Testis (tissue), 3 donors: ENCODE measurements around the gene RAD23A. TPM values are rescaled to one million over a fixed set of nuclear protein-coding genes. Genes with fewer than 3 reads are reported as not detected.

Experiments used
- DNase-seq: peaks from one replicate; pipeline ENCODE4 v3.0.0-alpha.2; 2019
- H3K27ac ChIP-seq, 2 donors: fragments of 200-600 bp; sonication (generic); one replicate each; pipeline ENCODE4 v1.5.1; 2019
- H3K27me3 ChIP-seq: fragments of 200-600 bp; sonication (generic); one replicate; pipeline ENCODE4 v1.5.1; 2019
- H3K36me3 ChIP-seq: fragments of 200-600 bp; sonication (generic); one replicate; pipeline ENCODE4 v1.5.1; 2017; ENCODE audit warnings: low read depth; ENCODE audit errors: missing control alignments
- H3K4me1 ChIP-seq: fragments of 200-600 bp; sonication (generic); one replicate; pipeline ENCODE4 v1.5.1; 2019
- H3K4me3 ChIP-seq, 2 donors: fragments of 200-600 bp; sonication (generic); one replicate each; pipeline ENCODE4 v1.5.1; 2017 to 2019
- H3K9me3 ChIP-seq: fragments of 200-600 bp; sonication (generic); one replicate; pipeline ENCODE4 v1.5.1; 2017
- CTCF ChIP-seq, 3 experiments: fragments of 450-650 bp in 2 of 3; fragments of 200-600 bp in 1 of 3; sonication (generic) in 1 of 3; IDR thresholded peaks; one replicate each; pipeline ENCODE4 v1.5.1; 2016 to 2019; ENCODE audit warnings: antibody characterized with exemption in 3 of 3, mild to moderate bottlenecking in 2 of 3, moderate library complexity in 1 of 3
- POLR2A ChIP-seq: fragments of 450-650 bp; IDR thresholded peaks from one replicate; pipeline ENCODE4 v1.6.1; 2017; ENCODE audit warnings: antibody characterized with exemption, mild to moderate bottlenecking, moderate library complexity
- WGBS, 2 donors: methylation state at CpG; one replicate each; pipeline ENCODE4 v1.1.5; 2018; 5-methylcytosine and 5-hydroxymethylcytosine counted together
- intact Hi-C: fragments of 100-400 bp; cut with DNase I; formaldehyde crosslinking; loops from one replicate; pipeline ENCODE4 v1.15.1; 2023; ENCODE audit warnings: low total_unique reads
- polyA plus RNA-seq: library from polyadenylated mRNA; stranded (reverse); fragments of 350-450 nt; fragmentation: Illumina TruSeq; extraction: RNeasy Lipid Tissue Mini Kit (QIAGEN cat#74804); gene quantifications from one replicate; pipeline ENCODE4 v1.2.3, GENCODE V29; 2014; ENCODE audit warnings: low read depth, low replicate concordance; ENCODE audit not compliant: insufficient read depth
- total RNA-seq, 2 donors: library from RNA; depleted of rRNA; stranded (reverse); fragments of >200 nt; gene quantifications; one replicate each; pipeline ENCODE4 v1.2.3, GENCODE V29; 2016

The RAD23A gene
- total and polyA plus RNA-seq, 3 donors from 2014 or later = 114 to 174 (median 136) TPM

GRCh38 chr19:12990431-12990830, 44.8 kb downstream of the RAD23A start:
- H3K27ac ChIP-seq = no peak overlapping the region
- intact Hi-C loops = no loop called here
- H3K4me1 ChIP-seq = peaks cover 5% of the 10 kb centered on the region
- no peaks in the 10 kb centered on the region for H3K9me3 ChIP-seq
- 49 to 52% methylated on average over 22 of the region's 22 CpGs for WGBS, 2 donors
- no peak overlapping the region for H3K4me3 ChIP-seq
- no peak for DNase-seq
- TF ChIP-seq POLR2A (no peak), CTCF (IDR thresholded peaks at IDR 0.05) (no peak)
- H3K36me3 ChIP-seq = no peaks in the 10 kb centered on the region
- no peaks in the 10 kb centered on the region for H3K27me3 ChIP-seq

GRCh38 chr19:12990853-12991252, 45.2 kb downstream of the RAD23A start:
- no peak overlapping the region for H3K27ac ChIP-seq
- no peak overlapping the region for H3K4me3 ChIP-seq
- TF ChIP-seq POLR2A (no peak), CTCF (IDR thresholded peaks at IDR 0.05) (no peak)
- H3K4me1 ChIP-seq = peaks cover 5% of the 10 kb centered on the region
- H3K36me3 ChIP-seq = no peaks in the 10 kb centered on the region
- 63 to 81% methylated on average over 3 of the region's 3 CpGs for WGBS, 2 donors
- intact Hi-C loops = no loop called here
- no peaks in the 10 kb centered on the region for H3K9me3 ChIP-seq
- no peak for DNase-seq
- H3K27me3 ChIP-seq = no peaks in the 10 kb centered on the region

- Histone ChIP-seq H3K27ac (no peak overlapping the region), H3K27me3 (no peaks in the 10 kb centered on the region), H3K4me1 (peaks cover 5% of the 10 kb centered on the region), H3K36me3 (no peaks in the 10 kb centered on the region), H3K4me3 (no peak overlapping the region), H3K9me3 (no peaks in the 10 kb centered on the region)
- TF ChIP-seq CTCF (IDR thresholded peaks at IDR 0.05) (no peak), POLR2A (no peak)
- intact Hi-C loops = no loop called here
- 95 to 96% methylated on average over 4 to 5 of the region's 5 CpGs for WGBS, 2 donors
- no peak for DNase-seq
Measured at GRCh38 chr19:12991296-12991695, 45.6 kb downstream of the RAD23A start.

GRCh38 chr19:12992729-12993128, 47.1 kb downstream of the RAD23A start:
- no peaks in the 10 kb centered on the region for H3K27me3 ChIP-seq
- H3K9me3 ChIP-seq = no peaks in the 10 kb centered on the region
- H3K4me1 ChIP-seq = peaks cover 17% of the 10 kb centered on the region
- no peaks in the 10 kb centered on the region for H3K36me3 ChIP-seq
- no peak overlapping the region for H3K27ac ChIP-seq
- TF ChIP-seq POLR2A (no peak), CTCF (IDR thresholded peaks at IDR 0.05) (no peak)
- intact Hi-C loops = no loop called here
- H3K4me3 ChIP-seq = no peak overlapping the region
- 97% methylated on average over 11 of the region's 11 CpGs for WGBS, 2 donors
- no peak for DNase-seq

GRCh38 chr19:12993562-12993961, 47.9 kb downstream of the RAD23A start:
- TF ChIP-seq CTCF (IDR thresholded peaks at IDR 0.05) (no peak), POLR2A (no peak)
- no peak for DNase-seq
- peaks cover 18% of the 10 kb centered on the region for H3K4me1 ChIP-seq
- H3K9me3 ChIP-seq = no peaks in the 10 kb centered on the region
- no peak overlapping the region for H3K4me3 ChIP-seq
- 92 to 96% methylated on average over 7 of the region's 7 CpGs for WGBS, 2 donors
- no peak overlapping the region for H3K27ac ChIP-seq
- intact Hi-C loops = no loop called here
- H3K27me3 ChIP-seq = no peaks in the 10 kb centered on the region
- H3K36me3 ChIP-seq = no peaks in the 10 kb centered on the region
